GM23248 (cell line): ENCODE results near the gene TRMT2B. TPM values are rescaled to one million over a fixed set of nuclear protein-coding genes. Genes with fewer than 3 reads are reported as not detected.
A peak's percentile ranks its signal among the peaks of the same experiment; 100 is the strongest.

Source experiments
- DNase-seq: peaks from one replicate; pipeline ENCODE4 v3.0.0-alpha.2; 2015
- H2AFZ ChIP-seq: fragments of 200-600 bp; sonication (generic); 2 replicates; pipeline ENCODE4 v1.6.1; 2016; ENCODE audit warnings: antibody characterized with exemption
- H3F3A ChIP-seq: fragments of 200-600 bp; sonication (generic); 2 replicates; pipeline ENCODE4 v1.6.1; 2016; ENCODE audit warnings: mild to moderate bottlenecking, antibody characterized with exemption, mixed run types; ENCODE audit not compliant: insufficient read depth
- H3K27ac ChIP-seq: fragments of 200-600 bp; sonication (generic); 2 replicates; pipeline ENCODE4 v1.5.1; 2016; ENCODE audit warnings: mild to moderate bottlenecking
- H3K27me3 ChIP-seq: fragments of 200-600 bp; sonication (generic); replicated peaks from 2 replicates; pipeline ENCODE4 v1.6.1; 2016; ENCODE audit warnings: mild to moderate bottlenecking; ENCODE audit not compliant: insufficient read depth
- H3K36me3 ChIP-seq: fragments of 200-600 bp; sonication (generic); 2 replicates; pipeline ENCODE4 v1.6.1; 2016; ENCODE audit warnings: low read depth, mild to moderate bottlenecking
- H3K4me1 ChIP-seq: fragments of 200-600 bp; sonication (generic); 2 replicates; pipeline ENCODE4 v1.6.1; 2016; ENCODE audit warnings: mild to moderate bottlenecking; ENCODE audit not compliant: insufficient read depth
- H3K4me2 ChIP-seq: fragments of 200-600 bp; sonication (generic); one replicate; pipeline ENCODE4 v1.6.1; 2016; ENCODE audit warnings: mild to moderate bottlenecking; ENCODE audit not compliant: unreplicated experiment
- H3K4me3 ChIP-seq: fragments of 200-600 bp; sonication (generic); 2 replicates; pipeline ENCODE4 v1.5.1; 2016; ENCODE audit warnings: mild to moderate bottlenecking
- H3K79me2 ChIP-seq: fragments of 200-600 bp; sonication (generic); 2 replicates; pipeline ENCODE4 v1.6.1; 2016; ENCODE audit warnings: mild to moderate bottlenecking; ENCODE audit not compliant: insufficient read depth
- H3K9ac ChIP-seq: fragments of 200-600 bp; sonication (generic); 2 replicates; pipeline ENCODE4 v1.6.1; 2016; ENCODE audit warnings: mild to moderate bottlenecking
- H3K9me2 ChIP-seq: fragments of 200-600 bp; sonication (generic); 2 replicates; pipeline ENCODE4 v1.6.1; 2016; ENCODE audit warnings: mixed run types, mild to moderate bottlenecking, moderate library complexity; ENCODE audit not compliant: insufficient read depth
- H3K9me3 ChIP-seq: fragments of 200-600 bp; sonication (generic); one replicate; pipeline ENCODE4 v1.6.1; 2017; ENCODE audit warnings: low read depth
- H4K20me1 ChIP-seq: fragments of 200-600 bp; sonication (generic); 2 replicates; pipeline ENCODE4 v1.6.0; 2016; ENCODE audit not compliant: insufficient read depth
- EZH2 ChIP-seq: fragments of 200-600 bp; sonication (generic); IDR thresholded peaks from 2 replicates; pipeline ENCODE4 v1.6.1; 2018; ENCODE audit warnings: antibody characterized with exemption, mild to moderate bottlenecking; ENCODE audit not compliant: insufficient read depth, poor library complexity, severe bottlenecking
- EZH2phosphoT487 ChIP-seq: fragments of 200-600 bp; sonication (generic); IDR thresholded peaks from 2 replicates; pipeline ENCODE4 v1.6.1; 2018; ENCODE audit warnings: antibody characterized with exemption, moderate library complexity, mild to moderate bottlenecking, low read depth; ENCODE audit not compliant: insufficient read depth
- WGBS, 2 experiments: methylation state at CpG; one replicate each; pipeline ENCODE4 v1.1.6; 2015 to 2017; ENCODE audit warnings: low lambda C conversion rate in 2 of 2, low coverage in 1 of 2; ENCODE audit errors: missing lambda C conversion rate in 2 of 2; 5-methylcytosine and 5-hydroxymethylcytosine counted together
- in situ Hi-C: fragments of 300-500 bp; cut with MboI; formaldehyde crosslinking; loops from 2 replicates; pipeline ENCODE4 v1.15.0; 2020
- polyA plus RNA-seq: library from polyadenylated mRNA; unstranded; fragments of >200 nt; fragmentation: Nextera tagmentation; extraction: Ambion mirVana; gene quantifications from 2 replicates; pipeline ENCODE4 v1.2.1, GENCODE V29; 2016
- total RNA-seq: library from RNA; depleted of rRNA; stranded (reverse); fragments of >200 nt; shearing (Covaris generic); gene quantifications from 2 replicates; pipeline ENCODE4 v1.2.3, GENCODE V29; 2014

TRMT2B gene
- total and polyA plus RNA-seq, 2 experiments from 2014 or later = 8.3 to 12.9 TPM

GRCh38 chrX:101009090-101009489 is 42.8 kb downstream of the TRMT2B start:
- Histone ChIP-seq H3K36me3 (no peaks in the 10 kb centered on the region), H3F3A (no peaks in the 10 kb centered on the region), H4K20me1 (no peaks in the 10 kb centered on the region), H3K4me2 (no peak overlapping the region), H3K4me3 (no peak overlapping the region), H3K9me3 (no peaks in the 10 kb centered on the region), H3K27me3 (no peaks in the 10 kb centered on the region), H3K4me1 (no peaks in the 10 kb centered on the region), H3K9ac (no peak overlapping the region), H3K9me2 (no peaks in the 10 kb centered on the region), H2AFZ (no peak overlapping the region), H3K27ac (no peak overlapping the region), H3K79me2 (no peaks in the 10 kb centered on the region)
- TF ChIP-seq EZH2 (no peak), EZH2phosphoT487 (no peak)
- in situ Hi-C loops = no loop called here
- DNase-seq = peak; percentile 1

- Histone ChIP-seq H3K27ac (no peak overlapping the region), H3K4me3 (no peak overlapping the region), H4K20me1 (no peaks in the 10 kb centered on the region), H3K9ac (no peak overlapping the region), H3F3A (peaks cover 23% of the 10 kb centered on the region), H3K4me1 (peaks cover 12% of the 10 kb centered on the region), H3K27me3 (no peaks in the 10 kb centered on the region), H3K9me2 (no peaks in the 10 kb centered on the region), H3K79me2 (no peaks in the 10 kb centered on the region), H3K9me3 (no peaks in the 10 kb centered on the region), H2AFZ (no peak overlapping the region), H3K36me3 (peaks cover 3% of the 10 kb centered on the region; the same call in 1 of the 2 replicates), H3K4me2 (no peak overlapping the region)
- in situ Hi-C loops = no loop called here
- 53 to 55% methylated on average over 2 of the region's 2 CpGs for WGBS, 2 experiments
- DNase-seq = no peak
- TF ChIP-seq EZH2phosphoT487 (no peak), EZH2 (no peak)
Observed at GRCh38 chrX:100999451-100999850, 52.5 kb downstream of the TRMT2B start.

- peak overlapping the region; percentile 7 for H3K4me2 ChIP-seq
Observed at GRCh38 chrX:100995469-100995868, 56.4 kb downstream of the TRMT2B start.

GRCh38 chrX:100994352-100995281 is 57.3 kb downstream of the TRMT2B start:
- no peaks in the 10 kb centered on the region for H3K27me3 ChIP-seq
- peaks cover 3% of the 10 kb centered on the region; the same call in 1 of the 2 replicates for H3K36me3 ChIP-seq
- H3K4me1 ChIP-seq = peaks cover 16% of the 10 kb centered on the region
- no peaks in the 10 kb centered on the region for H3K9me2 ChIP-seq
- H3K4me2 ChIP-seq = peak overlapping the region; percentile 7
- no peaks in the 10 kb centered on the region for H3K9me3 ChIP-seq
- H2AFZ ChIP-seq = no peak overlapping the region
- TF ChIP-seq EZH2 = no peak
- H3K79me2 ChIP-seq = no peaks in the 10 kb centered on the region
- peak; percentile 43 for DNase-seq
- no peaks in the 10 kb centered on the region for H4K20me1 ChIP-seq
- peaks cover 23% of the 10 kb centered on the region for H3F3A ChIP-seq
- peak overlapping the region; percentile 65 for H3K9ac ChIP-seq
- H3K4me3 ChIP-seq = no peak overlapping the region
- in situ Hi-C loops = no loop called here
- H3K27ac ChIP-seq = peak overlapping the region; percentile 93
- WGBS, 2 experiments = 71 to 72% methylated on average over 5 of the region's 5 CpGs

More at GRCh38 chrX:100995469-100995868, 56.4 kb downstream of the TRMT2B start:
- no peaks in the 10 kb centered on the region for H3K27me3 ChIP-seq
- no peak overlapping the region for H3K4me3 ChIP-seq
- no peaks in the 10 kb centered on the region for H3K79me2 ChIP-seq
- no peaks in the 10 kb centered on the region for H3K9me3 ChIP-seq
- no peak overlapping the region for H2AFZ ChIP-seq
- H3K9ac ChIP-seq = peak overlapping the region; percentile 65
- H4K20me1 ChIP-seq = no peaks in the 10 kb centered on the region
- H3K36me3 ChIP-seq = peaks cover 3% of the 10 kb centered on the region; the same call in 1 of the 2 replicates
- no peaks in the 10 kb centered on the region for H3K9me2 ChIP-seq
- in situ Hi-C loops = no loop called here
- TF ChIP-seq EZH2 = no peak
- TF ChIP-seq EZH2phosphoT487 = no peak
- WGBS, 2 experiments = 2 to 3% methylated on average over 5 of the region's 5 CpGs
- peaks cover 23% of the 10 kb centered on the region for H3F3A ChIP-seq
- peaks cover 16% of the 10 kb centered on the region for H3K4me1 ChIP-seq
- DNase-seq = peak; percentile 88
- H3K27ac ChIP-seq = peak overlapping the region; percentile 93
